ENCODE data around the gene TNNC1. TPM values are rescaled to one million over a fixed set of nuclear protein-coding genes. Genes with fewer than 3 reads are reported as not detected.

Gene TNNC1
- total and polyA plus RNA-seq, 9 of the 15 experiments (the other 6 are each of a cell fraction or from before 2014, with no cell fraction given), result 0.08 to 0.85 (median 0.42) TPM; not detected in 4

GRCh38 chr3:52446631-52447511, 7.0 kb downstream of the TNNC1 start (continued):
- TF ChIP-seq E4F1 (CRISPR knock-in tag; IDR thresholded peaks at IDR 0.05; ENCODE audit: borderline replicate concordance) (no peak), ZNF3 (CRISPR knock-in tag; IDR thresholded peaks at IDR 0.05) (no peak), ZNF785 (CRISPR knock-in tag; IDR thresholded peaks at IDR 0.05) (no peak), RB1 (IDR thresholded peaks at IDR 0.05; ENCODE audit: low read depth) (no peak), ZNF23 (CRISPR knock-in tag; IDR thresholded peaks at IDR 0.05) (no peak), ZFP36 (IDR thresholded peaks at IDR 0.05; ENCODE audit: low read depth, low read length, partially characterized antibody) (peak; percentile 98), DEAF1 (CRISPR knock-in tag; IDR thresholded peaks at IDR 0.05) (peak; percentile 59), CTBP1 (IDR thresholded peaks at IDR 0.05; ENCODE audit: borderline replicate concordance) (peak; percentile 36; the same call in 1 of the 2 replicates), ZHX1 (conservative IDR thresholded peaks at IDR 0.05; ENCODE audit: low read length) (no peak), ARID2 (IDR thresholded peaks at IDR 0.05) (0 out of 2 replicates have a peak, but pooled peaks have one; percentile 13), CHAMP1 (IDR thresholded peaks at IDR 0.05) (no peak), RAD21 (CRISPR knock-in tag; conservative IDR thresholded peaks at IDR 0.05 in 1 of 2, IDR thresholded peaks at IDR 0.05 in 1 of 2) (peak; percentile 87 to 88), RBM25 (IDR thresholded peaks at IDR 0.05; ENCODE audit: low read depth, low read length, severe bottlenecking) (no peak), STAG1 (CRISPR knock-in tag; IDR thresholded peaks at IDR 0.05; ENCODE audit: borderline replicate concordance) (peak; percentile 66; the same call in 1 of the 2 replicates), ZNF780A (CRISPR knock-in tag; IDR thresholded peaks at IDR 0.05) (no peak), HMG20B (CRISPR knock-in tag; IDR thresholded peaks at IDR 0.05) (no peak), BCOR (IDR thresholded peaks at IDR 0.05) (0 out of 2 replicates have a peak, but pooled peaks have one; percentile 21), C11orf30 (IDR thresholded peaks at IDR 0.05; ENCODE audit: low read depth) (no peak; the same call in 1 of the 2 replicates)

All from K562 (cell line).